ENCODE results near the gene PTPN2.

- TF ChIP-seq CTCF (IDR thresholded peaks at IDR 0.05; ENCODE audit: insufficient read depth, low read length) (no peak), GABPA (IDR thresholded peaks at IDR 0.05; ENCODE audit: low read depth) (no peak), SPI1 (IDR thresholded peaks at IDR 0.05; ENCODE audit: borderline replicate concordance, low read depth) (no peak)
Observed at GRCh38 chr18:12882453-12883371, 1.3 kb downstream of the PTPN2 start.
